Measurements from ENCODE around the gene GTSE1. TPM values are rescaled to one million over a fixed set of nuclear protein-coding genes. Genes with fewer than 3 reads are reported as not detected.

Gene GTSE1
- polyA plus RNA-seq, 1 of the 3 experiments (the other 2 are of a cell fraction): 12.2 TPM

DNA sequence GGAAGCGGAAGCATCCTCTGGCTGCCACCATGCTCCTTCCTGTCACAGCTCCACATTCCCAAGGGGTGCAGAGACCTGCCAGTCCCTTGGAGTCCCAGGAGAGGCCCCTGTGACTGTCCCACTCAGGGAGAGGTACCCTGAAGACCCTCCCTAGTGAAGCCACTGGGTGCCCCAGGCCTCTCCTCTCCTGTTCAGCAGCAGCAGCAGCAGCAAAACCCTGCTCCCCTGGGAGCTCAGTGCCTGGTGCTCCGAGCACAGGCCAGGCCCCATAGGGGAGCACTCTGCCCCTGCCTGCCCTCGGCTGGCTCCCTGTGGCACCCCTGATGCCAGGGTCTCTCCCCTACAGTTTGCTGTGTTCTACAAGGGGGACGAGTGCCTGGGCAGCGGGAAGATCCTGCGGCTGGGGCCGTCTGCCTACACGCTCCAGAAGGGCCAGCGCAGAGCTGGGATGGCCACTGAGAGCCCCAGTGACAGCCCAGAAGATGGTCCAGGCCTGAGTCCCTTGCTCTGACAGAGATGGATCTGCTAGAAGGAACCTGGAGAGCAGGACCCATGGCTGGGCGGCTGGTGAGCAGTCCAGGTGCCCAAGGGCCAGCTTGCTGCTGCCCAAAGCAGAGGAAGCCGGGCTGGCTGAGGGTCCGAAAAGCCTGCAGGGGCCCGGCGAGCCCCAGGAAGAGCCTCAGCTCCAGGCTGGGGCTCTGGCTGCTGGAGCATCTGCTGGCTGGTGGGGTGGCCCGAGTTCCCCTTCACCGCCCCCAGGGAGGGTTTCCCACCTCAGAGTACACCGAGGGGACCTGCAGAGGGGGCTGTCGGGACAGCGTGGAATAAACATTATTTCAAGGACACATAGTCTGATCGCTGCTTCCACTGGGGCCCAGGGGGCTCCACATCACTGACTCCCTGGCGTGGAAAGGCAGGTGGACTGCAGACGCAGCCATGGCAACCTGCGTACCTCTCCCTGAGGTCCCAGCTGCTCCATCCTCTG, 60.1 kb downstream of the GTSE1 start (continued):
- TF ChIP-seq, protein P1, sequence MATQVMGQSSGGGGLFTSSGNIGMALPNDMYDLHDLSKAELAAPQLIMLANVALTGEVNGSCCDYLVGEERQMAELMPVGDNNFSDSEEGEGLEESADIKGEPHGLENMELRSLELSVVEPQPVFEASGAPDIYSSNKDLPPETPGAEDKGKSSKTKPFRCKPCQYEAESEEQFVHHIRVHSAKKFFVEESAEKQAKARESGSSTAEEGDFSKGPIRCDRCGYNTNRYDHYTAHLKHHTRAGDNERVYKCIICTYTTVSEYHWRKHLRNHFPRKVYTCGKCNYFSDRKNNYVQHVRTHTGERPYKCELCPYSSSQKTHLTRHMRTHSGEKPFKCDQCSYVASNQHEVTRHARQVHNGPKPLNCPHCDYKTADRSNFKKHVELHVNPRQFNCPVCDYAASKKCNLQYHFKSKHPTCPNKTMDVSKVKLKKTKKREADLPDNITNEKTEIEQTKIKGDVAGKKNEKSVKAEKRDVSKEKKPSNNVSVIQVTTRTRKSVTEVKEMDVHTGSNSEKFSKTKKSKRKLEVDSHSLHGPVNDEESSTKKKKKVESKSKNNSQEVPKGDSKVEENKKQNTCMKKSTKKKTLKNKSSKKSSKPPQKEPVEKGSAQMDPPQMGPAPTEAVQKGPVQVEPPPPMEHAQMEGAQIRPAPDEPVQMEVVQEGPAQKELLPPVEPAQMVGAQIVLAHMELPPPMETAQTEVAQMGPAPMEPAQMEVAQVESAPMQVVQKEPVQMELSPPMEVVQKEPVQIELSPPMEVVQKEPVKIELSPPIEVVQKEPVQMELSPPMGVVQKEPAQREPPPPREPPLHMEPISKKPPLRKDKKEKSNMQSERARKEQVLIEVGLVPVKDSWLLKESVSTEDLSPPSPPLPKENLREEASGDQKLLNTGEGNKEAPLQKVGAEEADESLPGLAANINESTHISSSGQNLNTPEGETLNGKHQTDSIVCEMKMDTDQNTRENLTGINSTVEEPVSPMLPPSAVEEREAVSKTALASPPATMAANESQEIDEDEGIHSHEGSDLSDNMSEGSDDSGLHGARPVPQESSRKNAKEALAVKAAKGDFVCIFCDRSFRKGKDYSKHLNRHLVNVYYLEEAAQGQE (IDR thresholded peaks at IDR 0.05; ENCODE audit: low read depth, low read length): no peak
- TF ChIP-seq TEAD4 (IDR thresholded peaks at IDR 0.05; ENCODE audit: borderline replicate concordance, insufficient read depth) (no peak), NRF1 (IDR thresholded peaks at IDR 0.05; ENCODE audit: low read depth, low read length) (no peak)

DNA sequence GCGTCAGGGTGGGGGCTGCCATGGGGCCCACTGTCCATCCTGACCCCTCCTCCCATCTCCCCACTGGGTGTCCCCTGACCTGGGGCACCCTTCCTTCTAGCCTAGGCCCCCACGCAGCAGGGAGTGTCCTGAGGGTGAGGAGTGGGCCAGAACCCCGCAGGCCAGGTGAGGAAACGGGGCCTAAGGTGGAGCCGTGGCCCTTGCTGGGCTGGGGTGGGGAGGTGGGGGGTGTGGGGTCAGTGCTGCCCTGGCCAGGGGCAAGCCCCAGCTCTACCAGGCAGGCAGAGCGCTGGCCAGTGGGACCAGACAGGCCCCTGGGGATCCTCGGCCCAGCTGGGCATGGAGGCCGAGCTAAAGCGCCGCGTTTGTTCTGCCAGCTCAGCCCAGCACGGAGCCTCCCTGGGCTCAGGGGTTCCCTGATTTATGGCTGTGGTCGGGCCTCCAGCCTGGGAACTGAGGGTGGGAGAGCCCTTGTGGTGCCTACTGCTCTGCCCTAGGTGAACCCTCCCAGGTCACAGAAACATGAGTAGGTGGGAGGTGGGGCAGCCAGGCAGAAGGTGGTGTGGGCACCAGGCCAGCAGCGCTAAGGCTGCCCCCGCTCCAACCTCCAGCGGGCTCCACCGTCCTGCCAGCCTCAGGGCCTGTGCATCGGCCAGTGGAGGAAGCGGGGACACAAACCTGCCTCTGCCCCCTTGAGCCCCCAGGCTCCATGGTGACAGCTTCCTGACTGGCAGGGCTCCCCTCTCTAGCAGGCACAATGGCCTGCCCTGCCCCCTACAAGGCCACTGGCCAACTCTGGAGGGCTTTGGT, 61.2 kb downstream of the GTSE1 start:
- TF ChIP-seq EP300 (IDR thresholded peaks at IDR 0.05; ENCODE audit: borderline replicate concordance in 1 of 2, low read depth in 1 of 2, low read length in 1 of 2) (no peak), POLR2AphosphoS5 (IDR thresholded peaks at IDR 0.05; ENCODE audit: low read depth, low read length) (no peak), JUND (IDR thresholded peaks at IDR 0.05) (no peak)
- Histone ChIP-seq H3K9me3 (no peaks in the 10 kb centered on the region), H2AFZ (ENCODE audit: low read depth) (no peak overlapping the region), H3K79me2 (ENCODE audit: insufficient read depth) (no peaks in the 10 kb centered on the region), H3K36me3 (replicated peaks in 1 of 2; ENCODE audit: control insufficient read depth in 1 of 2, insufficient read depth in 2 of 2, low read length in 1 of 2) (peaks cover 3 to 39% of the 10 kb centered on the region in 2 experiments), H3K4me1 (ENCODE audit: control insufficient read depth in 1 of 2, insufficient read depth in 2 of 2, low read depth in 1 of 2, low read length in 1 of 2) (no peaks in the 10 kb centered on the region), H3K4me3 (ENCODE audit: low read depth in 2 of 2, low read length in 1 of 2) (no peak overlapping the region), H4K20me1 (ENCODE audit: insufficient read depth) (peaks cover 24% of the 10 kb centered on the region; the same call in 1 of the 2 replicates), H3K4me2 (no peak overlapping the region), H3K27me3 (ENCODE audit: insufficient read depth) (no peaks in the 10 kb centered on the region), H3K9me2 (no peaks in the 10 kb centered on the region), H3K27ac (ENCODE audit: low read depth in 2 of 2, low read length in 1 of 2) (no peak overlapping the region; a peak in 1 of 4 replicates), H3F3A (replicated peaks; ENCODE audit: insufficient read depth) (peaks cover 5% of the 10 kb centered on the region), H3K9ac (no peak overlapping the region)
- ChIA-PET CTCF (interaction anchor here (1.3 to 8.4 kb wide), 3 partner anchors 10 to 184 kb away, joined by 3 to 70 read pairs (median 20); no protein-coding TSS in a partner anchor), POLR2A (no interaction called here)
- WGBS (ENCODE audit: low lambda C conversion rate): 93% methylated on average over 6 of the region's 19 CpGs
- DNase-seq: peak; percentile 32

DNA sequence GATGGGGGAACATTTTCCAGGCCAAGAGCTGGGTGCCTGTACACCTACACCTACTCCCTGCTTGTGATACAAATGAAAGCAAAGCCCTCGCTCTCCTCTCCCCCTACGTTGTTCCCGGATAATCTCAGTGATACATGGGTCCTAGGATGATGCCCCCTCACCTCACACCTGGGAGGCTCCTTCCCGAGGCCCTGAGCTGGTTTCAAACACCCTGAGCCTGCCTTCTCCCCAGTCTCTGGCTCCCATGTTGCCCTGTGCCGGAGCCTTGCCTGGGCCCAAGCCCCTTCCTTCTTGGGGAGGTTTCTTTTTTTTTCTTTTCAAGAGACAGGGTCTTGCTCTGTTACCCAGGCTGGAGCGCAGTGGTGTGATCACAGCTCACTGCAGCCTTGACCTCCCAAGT, 62.1 kb downstream of the GTSE1 start:
- Histone ChIP-seq H3K27ac (ENCODE audit: low read depth in 2 of 2, low read length in 1 of 2) (no peak overlapping the region), H3K27me3 (ENCODE audit: insufficient read depth) (no peaks in the 10 kb centered on the region), H3K4me1 (ENCODE audit: control insufficient read depth in 1 of 2, insufficient read depth in 2 of 2, low read depth in 1 of 2, low read length in 1 of 2) (no peaks in the 10 kb centered on the region), H3K79me2 (ENCODE audit: insufficient read depth) (no peaks in the 10 kb centered on the region), H3K36me3 (replicated peaks in 1 of 2; ENCODE audit: control insufficient read depth in 1 of 2, insufficient read depth in 2 of 2, low read length in 1 of 2) (peaks cover 3 to 33% of the 10 kb centered on the region in 2 experiments), H3K9ac (no peak overlapping the region), H3F3A (replicated peaks; ENCODE audit: insufficient read depth) (peaks cover 5% of the 10 kb centered on the region), H3K9me3 (no peaks in the 10 kb centered on the region), H4K20me1 (ENCODE audit: insufficient read depth) (peaks cover 16% of the 10 kb centered on the region; the same call in 1 of the 2 replicates), H3K9me2 (no peaks in the 10 kb centered on the region), H2AFZ (ENCODE audit: low read depth) (no peak overlapping the region), H3K4me3 (ENCODE audit: low read depth in 2 of 2, low read length in 1 of 2) (no peak overlapping the region), H3K4me2 (no peak overlapping the region)
- CTCF ChIA-PET: interaction anchor here (1.3 to 8.4 kb wide), 3 partner anchors 9 to 183 kb away, joined by 3 to 70 read pairs (median 20); no protein-coding TSS in a partner anchor
- DNase-seq: no peak
- POLR2A ChIA-PET: no interaction called here
- 98% methylated on average over 6 of the region's 6 CpGs for WGBS (ENCODE audit: low lambda C conversion rate)
- TF ChIP-seq NRF1 (IDR thresholded peaks at IDR 0.05; ENCODE audit: low read depth, low read length) (no peak), RAD21 (IDR thresholded peaks at IDR 0.05; ENCODE audit: low read length) (no peak), TAF1 (IDR thresholded peaks at IDR 0.05; ENCODE audit: borderline replicate concordance, low read depth, low read length) (no peak), TEAD4 (IDR thresholded peaks at IDR 0.05; ENCODE audit: borderline replicate concordance, insufficient read depth) (no peak), MEF2A (IDR thresholded peaks at IDR 0.05; ENCODE audit: borderline replicate concordance, low read depth) (no peak)
- TF ChIP-seq, protein P2, sequence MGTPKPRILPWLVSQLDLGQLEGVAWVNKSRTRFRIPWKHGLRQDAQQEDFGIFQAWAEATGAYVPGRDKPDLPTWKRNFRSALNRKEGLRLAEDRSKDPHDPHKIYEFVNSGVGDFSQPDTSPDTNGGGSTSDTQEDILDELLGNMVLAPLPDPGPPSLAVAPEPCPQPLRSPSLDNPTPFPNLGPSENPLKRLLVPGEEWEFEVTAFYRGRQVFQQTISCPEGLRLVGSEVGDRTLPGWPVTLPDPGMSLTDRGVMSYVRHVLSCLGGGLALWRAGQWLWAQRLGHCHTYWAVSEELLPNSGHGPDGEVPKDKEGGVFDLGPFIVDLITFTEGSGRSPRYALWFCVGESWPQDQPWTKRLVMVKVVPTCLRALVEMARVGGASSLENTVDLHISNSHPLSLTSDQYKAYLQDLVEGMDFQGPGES (IDR thresholded peaks at IDR 0.05; ENCODE audit: low read depth, low read length): no peak
- TF ChIP-seq, protein P3, sequence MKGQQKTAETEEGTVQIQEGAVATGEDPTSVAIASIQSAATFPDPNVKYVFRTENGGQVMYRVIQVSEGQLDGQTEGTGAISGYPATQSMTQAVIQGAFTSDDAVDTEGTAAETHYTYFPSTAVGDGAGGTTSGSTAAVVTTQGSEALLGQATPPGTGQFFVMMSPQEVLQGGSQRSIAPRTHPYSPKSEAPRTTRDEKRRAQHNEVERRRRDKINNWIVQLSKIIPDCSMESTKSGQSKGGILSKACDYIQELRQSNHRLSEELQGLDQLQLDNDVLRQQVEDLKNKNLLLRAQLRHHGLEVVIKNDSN (IDR thresholded peaks at IDR 0.05; ENCODE audit: borderline replicate concordance, low read depth): no peak
- TF ChIP-seq, protein P4, sequence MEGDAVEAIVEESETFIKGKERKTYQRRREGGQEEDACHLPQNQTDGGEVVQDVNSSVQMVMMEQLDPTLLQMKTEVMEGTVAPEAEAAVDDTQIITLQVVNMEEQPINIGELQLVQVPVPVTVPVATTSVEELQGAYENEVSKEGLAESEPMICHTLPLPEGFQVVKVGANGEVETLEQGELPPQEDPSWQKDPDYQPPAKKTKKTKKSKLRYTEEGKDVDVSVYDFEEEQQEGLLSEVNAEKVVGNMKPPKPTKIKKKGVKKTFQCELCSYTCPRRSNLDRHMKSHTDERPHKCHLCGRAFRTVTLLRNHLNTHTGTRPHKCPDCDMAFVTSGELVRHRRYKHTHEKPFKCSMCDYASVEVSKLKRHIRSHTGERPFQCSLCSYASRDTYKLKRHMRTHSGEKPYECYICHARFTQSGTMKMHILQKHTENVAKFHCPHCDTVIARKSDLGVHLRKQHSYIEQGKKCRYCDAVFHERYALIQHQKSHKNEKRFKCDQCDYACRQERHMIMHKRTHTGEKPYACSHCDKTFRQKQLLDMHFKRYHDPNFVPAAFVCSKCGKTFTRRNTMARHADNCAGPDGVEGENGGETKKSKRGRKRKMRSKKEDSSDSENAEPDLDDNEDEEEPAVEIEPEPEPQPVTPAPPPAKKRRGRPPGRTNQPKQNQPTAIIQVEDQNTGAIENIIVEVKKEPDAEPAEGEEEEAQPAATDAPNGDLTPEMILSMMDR (IDR thresholded peaks at IDR 0.05): no peak
